GM19328 (cell line): Measurements from ENCODE around the gene PSTK.

Source experiments
- ATAC-seq: cut with Tn5 transposase; IDR thresholded peaks from one replicate; pipeline ENCODE4 v1.9.1; 2021; ENCODE audit warnings: mild to moderate bottlenecking, moderate library complexity; ENCODE audit not compliant: unreplicated experiment

The PSTK gene

DNA sequence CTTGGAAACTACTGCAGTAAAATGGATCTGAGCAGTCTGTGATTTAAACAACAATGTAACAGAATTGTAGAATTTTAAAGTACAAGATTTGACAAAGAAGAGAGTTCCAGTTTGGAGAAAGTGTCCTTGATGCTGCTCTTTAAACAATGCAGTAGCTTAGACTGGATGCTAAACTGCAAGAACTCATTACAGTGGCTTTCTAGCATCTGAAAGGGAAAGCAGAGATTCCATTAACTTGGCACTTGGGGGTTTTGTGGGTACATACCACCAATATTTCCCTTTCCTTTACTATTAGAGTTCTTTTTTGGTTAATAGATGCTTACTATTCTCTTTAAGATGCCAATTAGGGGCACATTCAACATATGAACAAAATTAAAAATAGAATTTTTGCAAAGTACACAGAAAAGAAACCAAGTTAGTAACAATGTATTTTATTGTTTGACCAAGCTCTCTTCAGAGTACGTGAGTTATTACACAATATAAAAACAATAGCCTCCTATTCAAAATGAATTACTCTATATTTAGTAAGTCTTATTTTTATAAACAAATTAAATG is 11.9 kb downstream of the PSTK start:
- ATAC-seq: no peak

DNA sequence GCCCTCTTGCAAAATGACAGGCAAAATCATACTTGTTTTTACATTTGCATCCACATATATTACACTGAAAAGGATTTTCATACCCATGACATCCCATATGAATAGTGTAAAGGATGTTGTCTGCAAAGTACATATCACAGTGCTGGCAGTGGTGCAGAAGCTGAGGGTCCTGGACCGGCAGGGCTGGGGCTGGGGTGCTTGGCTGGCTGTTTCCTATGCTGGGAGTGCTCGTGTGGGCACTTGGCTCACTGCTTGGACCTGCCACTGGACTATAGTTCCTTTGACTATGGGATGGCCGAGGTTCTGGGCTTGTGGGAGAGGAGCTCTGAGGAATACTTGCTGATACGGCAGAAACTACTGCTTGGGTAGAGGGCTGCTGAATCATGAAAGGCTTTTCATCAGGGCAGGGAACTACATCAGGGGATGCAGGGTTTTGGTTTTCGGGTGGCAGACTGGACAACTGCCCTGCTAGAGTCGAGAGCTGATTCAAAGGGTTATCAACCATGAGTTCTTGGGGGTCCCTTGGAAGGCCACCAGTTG is 13.7 kb downstream of the PSTK start:
- no peak for ATAC-seq

- no peak for ATAC-seq
These were observed 15.7 kb downstream of the PSTK start for GRCh38 chr10:122995936-122996335.

DNA sequence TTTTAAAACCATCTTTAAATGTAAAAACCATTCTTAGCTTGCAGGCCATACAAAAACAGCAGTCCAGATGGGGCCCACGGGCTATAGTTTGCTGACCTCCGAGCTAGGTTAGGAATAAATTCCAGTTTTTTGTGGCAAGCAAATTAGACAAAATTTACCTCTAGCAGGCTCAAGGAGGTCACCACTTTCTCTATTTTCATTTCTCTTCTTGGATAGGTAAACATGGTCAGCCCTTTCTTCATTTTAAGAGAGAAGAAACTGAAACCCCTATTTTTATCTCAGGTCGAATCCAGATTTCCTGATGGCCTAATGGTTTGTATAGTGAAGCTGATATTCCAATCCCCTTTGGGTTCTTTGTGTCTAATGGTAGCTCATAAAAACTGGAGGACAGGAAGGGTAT is 17.7 kb downstream of the PSTK start:
- ATAC-seq: no peak

DNA sequence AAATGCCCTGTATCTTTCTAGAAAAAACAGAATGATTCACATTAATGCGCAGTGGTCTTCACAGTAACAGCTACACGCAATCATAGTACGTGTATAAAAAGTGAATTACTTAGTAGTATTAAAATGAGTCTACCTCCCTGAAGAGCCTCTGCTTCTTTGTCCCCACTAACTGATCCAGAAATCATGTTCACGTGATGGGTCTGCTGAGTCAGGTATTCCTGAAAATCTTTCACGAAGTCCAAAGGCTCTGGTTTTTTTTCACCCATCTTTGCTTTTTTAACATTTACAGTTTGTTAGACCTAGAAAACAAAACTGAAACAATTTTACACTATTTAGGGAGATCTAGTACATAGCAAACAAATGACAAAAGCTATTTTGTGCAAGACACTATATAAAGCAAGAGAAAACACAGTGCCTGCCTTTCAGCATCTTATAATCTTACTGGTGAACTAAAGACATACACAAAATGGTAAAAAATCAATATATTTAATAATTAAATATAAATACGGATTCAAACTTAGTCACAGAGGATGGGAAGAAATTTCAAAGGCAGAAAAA is 18.2 kb downstream of the PSTK start:
- ATAC-seq: no peak

DNA sequence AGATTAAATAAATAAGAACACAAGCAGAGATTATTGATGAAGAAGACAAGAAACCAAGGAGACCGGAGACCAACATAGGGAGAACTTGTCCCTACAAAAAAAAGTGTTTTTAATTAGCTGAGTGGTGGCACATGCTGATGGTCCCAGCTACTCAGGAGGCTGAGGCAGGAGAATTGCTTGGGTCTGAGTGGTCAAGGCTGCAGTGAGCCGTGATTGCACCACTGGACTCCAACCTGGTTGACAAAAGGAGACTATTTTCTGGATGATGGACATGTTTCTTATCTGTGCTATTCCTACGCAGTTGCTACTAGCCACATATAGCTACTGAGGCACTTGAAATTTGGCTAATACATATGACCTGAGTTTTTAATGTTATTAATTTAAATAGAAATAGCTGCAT is 18.7 kb downstream of the PSTK start:
- ATAC-seq: no peak

DNA sequence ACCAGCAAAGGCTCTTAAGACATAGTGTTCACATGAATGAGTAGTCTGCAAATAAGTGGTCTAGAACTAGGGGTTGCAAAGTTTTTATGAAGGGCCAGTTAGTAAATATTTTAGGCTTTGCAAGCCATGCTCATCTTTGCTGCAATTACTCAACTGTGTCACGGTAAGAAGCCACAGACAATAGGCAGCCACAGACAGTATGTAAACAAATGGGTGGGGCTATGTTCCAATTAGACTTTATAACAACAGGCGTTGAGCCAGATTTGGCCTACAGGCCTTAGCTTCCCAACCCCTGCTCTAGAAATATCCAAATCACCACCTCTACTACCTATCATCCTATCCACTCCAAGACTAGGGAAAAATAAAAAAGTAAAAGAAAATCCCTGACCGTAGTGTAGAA is 19.1 kb downstream of the PSTK start:
- ATAC-seq: no peak

GRCh38 chr10:123000155-123000554 is 20.0 kb downstream of the PSTK start:
- no peak for ATAC-seq

- ATAC-seq: no peak
These were observed 21.2 kb downstream of the PSTK start for GRCh38 chr10:123001370-123001769.

GRCh38 chr10:123004298-123004697 is 24.1 kb downstream of the PSTK start:
- ATAC-seq: no peak

GRCh38 chr10:123007558-123008354 is 27.6 kb downstream of the PSTK start:
- no peak for ATAC-seq

- ATAC-seq: peak; percentile 81
These were observed 28.3 kb downstream of the PSTK start, which contains the start of the genes ACADSB and IKZF5 for GRCh38 chr10:123008355-123009104. Gene ACADSB, plus strand, starts transcription at chr10:123009006. Its CDS starts 24 bp downstream, at chr10:123009030. Gene IKZF5, minus strand, starts transcription at chr10:123008795. Its CDS starts 10,170 bp downstream, at chr10:122998625.

GRCh38 chr10:123009105-123009820 is 29.1 kb downstream of the PSTK start:
- ATAC-seq: peak; percentile 31

GRCh38 chr10:123011987-123012386 is 31.8 kb downstream of the PSTK start:
- no peak for ATAC-seq

- ATAC-seq: no peak
These were observed 33.5 kb downstream of the PSTK start for GRCh38 chr10:123013456-123014419.

DNA sequence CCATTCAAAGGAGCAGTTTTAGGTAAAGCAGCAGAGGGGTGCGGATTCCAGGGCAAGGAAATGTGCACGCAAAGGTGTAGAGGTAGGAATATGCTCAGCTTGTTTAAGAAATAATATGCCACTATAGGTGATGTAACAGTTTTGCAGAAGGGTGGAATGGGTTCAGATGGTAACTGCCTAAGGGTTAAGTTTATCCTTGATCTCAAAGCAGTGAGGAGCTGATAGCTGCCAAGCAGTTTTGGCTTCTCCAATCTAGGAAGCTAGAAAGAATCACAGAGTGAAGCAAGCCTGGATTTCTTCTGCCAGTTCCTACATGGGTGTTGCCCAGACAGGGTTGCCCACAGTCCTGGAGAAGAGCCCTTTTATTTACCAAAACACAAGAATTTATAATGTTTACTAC is 34.6 kb downstream of the PSTK start:
- no peak for ATAC-seq

DNA sequence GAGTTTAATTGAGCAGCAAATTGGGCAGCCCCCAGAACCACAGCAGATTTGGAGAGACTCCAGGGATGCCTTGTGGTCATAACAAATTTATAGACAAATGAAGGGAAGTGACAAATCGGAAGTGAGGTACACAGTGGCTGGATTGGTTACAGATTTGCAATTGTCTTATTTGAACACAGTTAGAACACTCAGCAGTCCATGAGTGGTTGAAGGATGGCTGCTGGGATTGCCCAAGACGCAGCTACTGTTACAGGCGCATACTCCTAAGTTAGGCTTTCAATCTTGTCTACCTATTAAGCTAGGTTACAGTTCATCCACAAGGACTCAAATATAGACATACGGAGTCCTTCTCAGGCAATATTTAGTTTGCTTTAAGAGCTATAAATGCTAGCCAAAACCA is 36.0 kb downstream of the PSTK start:
- no peak for ATAC-seq

GRCh38 chr10:123017421-123018165 is 37.4 kb downstream of the PSTK start:
- ATAC-seq: no peak

DNA sequence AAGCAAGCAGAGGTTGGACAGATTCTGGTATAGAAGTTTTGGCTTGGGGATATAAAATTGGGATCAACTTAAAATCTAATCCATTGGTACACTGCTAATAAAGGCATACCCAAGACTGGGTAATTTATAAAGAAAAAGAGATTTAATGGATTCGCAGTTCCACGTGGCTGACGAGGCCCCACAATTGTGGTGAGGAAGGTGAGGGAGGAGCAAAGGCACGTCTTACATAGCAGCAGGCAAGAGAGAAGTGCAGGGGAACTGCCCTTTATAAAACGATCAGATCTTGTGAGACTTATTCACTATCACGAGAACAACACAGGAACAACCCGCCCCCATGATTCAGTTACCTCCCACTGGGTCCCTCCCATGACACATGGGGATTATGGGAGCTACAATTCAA is 38.3 kb downstream of the PSTK start:
- ATAC-seq: no peak
